Endodermal cell (in vitro differentiated cells): ENCODE data around the gene CHST11. TPM values are rescaled to one million over a fixed set of nuclear protein-coding genes. Genes with fewer than 3 reads are reported as not detected.

Source experiments
- DNase-seq: peaks from one replicate; pipeline ENCODE4 v3.0.0-alpha.2; 2017
- H3K27ac ChIP-seq: 2 replicates; pipeline ENCODE4 v1.5.1; 2013; ENCODE audit warnings: mild to moderate bottlenecking, low read depth, low read length, moderate library complexity
- H3K27me3 ChIP-seq: 2 replicates; pipeline ENCODE4 v1.6.1; 2013; ENCODE audit warnings: mild to moderate bottlenecking, low read length, moderate library complexity; ENCODE audit not compliant: insufficient read depth, control insufficient read depth, poor library complexity, severe bottlenecking
- H3K36me3 ChIP-seq: 2 replicates; pipeline ENCODE4 v1.7.0; 2013; ENCODE audit warnings: mild to moderate bottlenecking, low read length, moderate library complexity; ENCODE audit not compliant: control insufficient read depth, insufficient read depth
- H3K4me1 ChIP-seq: one replicate; pipeline ENCODE4 v1.7.0; 2013; ENCODE audit warnings: low read length; ENCODE audit not compliant: control insufficient read depth, insufficient read depth
- H3K4me3 ChIP-seq: 2 replicates; pipeline ENCODE4 v1.5.1; 2013; ENCODE audit warnings: mild to moderate bottlenecking, low read length, moderate library complexity
- H3K9ac ChIP-seq: 2 replicates; pipeline ENCODE4 v1.6.1; 2013; ENCODE audit warnings: mild to moderate bottlenecking, low read length, moderate library complexity; ENCODE audit not compliant: poor library complexity, severe bottlenecking; ENCODE audit errors: extremely low read depth
- H3K9me3 ChIP-seq: 2 replicates; pipeline ENCODE4 v1.6.1; 2013; ENCODE audit warnings: mild to moderate bottlenecking, low read length, moderate library complexity; ENCODE audit not compliant: control insufficient read depth
- H3K27ac Mint-ChIP-seq: 2 replicates; pipeline ENCODE4 v1.8.0; 2020; ENCODE audit warnings: mixed read lengths
- H3K27me3 Mint-ChIP-seq: 2 replicates; pipeline ENCODE4 v1.8.0; 2021; ENCODE audit warnings: mild to moderate bottlenecking, mixed read lengths; ENCODE audit not compliant: insufficient read depth
- H3K36me3 Mint-ChIP-seq: 2 replicates; pipeline ENCODE4 v1.8.0; 2020; ENCODE audit warnings: low read depth, mixed read lengths
- H3K4me1 Mint-ChIP-seq: 2 replicates; pipeline ENCODE4 v1.8.0; 2020; ENCODE audit warnings: mixed read lengths
- H3K4me3 Mint-ChIP-seq: 2 replicates; pipeline ENCODE4 v1.8.0; 2020; ENCODE audit warnings: mild to moderate bottlenecking, moderate library complexity, mixed read lengths
- H3K9me3 Mint-ChIP-seq: 2 replicates; pipeline ENCODE4 v1.8.0; 2020; ENCODE audit warnings: mild to moderate bottlenecking, mixed read lengths
- WGBS, 2 experiments: methylation state at CpG; one replicate each; pipeline versions ENCODE4 v1.1.5 to v1.1.7; 2013; ENCODE audit warnings: missing lambda C conversion rate in 2 of 2, mixed read lengths in 1 of 2; ENCODE audit not compliant: insufficient coverage in 1 of 2, insufficient read length in 1 of 2; 5-methylcytosine and 5-hydroxymethylcytosine counted together
- total RNA-seq, 2 donors: library from RNA; stranded (reverse); fragmentation: NEBNext Ultra II Directional in 1 of 2; extraction: Animal tissue kit (Norgen Biotek cat#: 25700) in 1 of 2; gene quantifications; 2 replicates in 1 of 2; 3 replicates in 1 of 2; pipeline ENCODE4 v1.2.1, GENCODE V29; 2021
- TF ChIP-seq, protein P1 (sequence below): fragments of 200-600 bp; sonication (generic); conservative IDR thresholded peaks from 2 replicates; pipeline ENCODE4 v1.5.0; 2021; ENCODE audit warnings: antibody characterized with exemption, mild to moderate bottlenecking

CHST11 gene
- total RNA-seq, 2 donors from 2014 or later, result 30.7 to 36.2 TPM

DNA sequence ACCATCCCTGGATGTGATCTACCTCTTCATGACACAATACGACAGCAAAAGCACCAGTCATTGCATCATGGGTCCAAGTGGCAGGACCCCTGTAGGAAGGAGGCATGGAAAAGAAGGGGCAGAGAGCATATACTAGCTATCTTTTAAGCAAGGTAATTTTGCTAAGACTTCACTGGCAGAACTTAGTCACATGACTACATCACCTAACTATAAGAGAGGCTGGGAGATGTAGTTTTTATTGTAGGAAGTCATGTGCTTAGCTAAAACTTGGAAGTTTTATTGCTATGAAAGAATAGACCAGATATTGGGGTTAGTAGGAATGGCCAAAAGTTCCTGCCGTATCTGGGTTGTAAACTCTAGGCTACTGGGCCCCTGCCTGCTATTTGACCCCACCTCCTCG lies 18.6 kb upstream of the CHST11 start:
- no peak overlapping the region for H3K27ac Mint-ChIP-seq

DNA sequence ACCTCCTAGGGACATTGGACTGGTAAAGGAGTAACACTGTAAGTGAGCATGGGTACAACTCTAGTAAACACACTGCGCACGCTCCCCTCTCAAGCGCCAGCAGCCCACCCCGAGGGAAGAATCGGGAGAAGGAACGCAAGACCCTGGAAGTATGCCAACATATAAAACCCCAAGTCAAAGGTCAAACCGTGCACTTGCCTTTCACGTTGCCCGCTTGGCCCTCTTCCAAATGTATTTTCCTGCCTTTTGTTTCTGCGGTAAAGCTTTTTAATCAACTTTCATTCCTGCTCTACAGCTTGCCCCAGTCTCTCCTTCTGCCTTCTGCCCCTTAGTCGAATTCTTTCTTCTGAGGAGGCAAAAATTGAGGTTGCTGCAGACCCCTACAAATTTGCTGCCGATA lies 17.6 kb upstream of the CHST11 start:
- Mint-ChIP-seq H3K27ac (no peak overlapping the region), H3K4me1 (no peaks in the 10 kb centered on the region), H3K9me3 (no peaks in the 10 kb centered on the region), H3K27me3 (peaks cover 10% of the 10 kb centered on the region), H3K36me3 (no peaks in the 10 kb centered on the region), H3K4me3 (no peak overlapping the region)
- TF ChIP-seq, protein P1, sequence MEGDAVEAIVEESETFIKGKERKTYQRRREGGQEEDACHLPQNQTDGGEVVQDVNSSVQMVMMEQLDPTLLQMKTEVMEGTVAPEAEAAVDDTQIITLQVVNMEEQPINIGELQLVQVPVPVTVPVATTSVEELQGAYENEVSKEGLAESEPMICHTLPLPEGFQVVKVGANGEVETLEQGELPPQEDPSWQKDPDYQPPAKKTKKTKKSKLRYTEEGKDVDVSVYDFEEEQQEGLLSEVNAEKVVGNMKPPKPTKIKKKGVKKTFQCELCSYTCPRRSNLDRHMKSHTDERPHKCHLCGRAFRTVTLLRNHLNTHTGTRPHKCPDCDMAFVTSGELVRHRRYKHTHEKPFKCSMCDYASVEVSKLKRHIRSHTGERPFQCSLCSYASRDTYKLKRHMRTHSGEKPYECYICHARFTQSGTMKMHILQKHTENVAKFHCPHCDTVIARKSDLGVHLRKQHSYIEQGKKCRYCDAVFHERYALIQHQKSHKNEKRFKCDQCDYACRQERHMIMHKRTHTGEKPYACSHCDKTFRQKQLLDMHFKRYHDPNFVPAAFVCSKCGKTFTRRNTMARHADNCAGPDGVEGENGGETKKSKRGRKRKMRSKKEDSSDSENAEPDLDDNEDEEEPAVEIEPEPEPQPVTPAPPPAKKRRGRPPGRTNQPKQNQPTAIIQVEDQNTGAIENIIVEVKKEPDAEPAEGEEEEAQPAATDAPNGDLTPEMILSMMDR, result no peak
- no peak overlapping the region for H3K4me3 ChIP-seq
- H3K4me1 ChIP-seq, result no peaks in the 10 kb centered on the region
- H3K9me3 ChIP-seq, result no peaks in the 10 kb centered on the region
- no peaks in the 10 kb centered on the region for H3K36me3 ChIP-seq
- no peak overlapping the region for H3K27ac ChIP-seq
- H3K9ac ChIP-seq, result no peak overlapping the region
- no peaks in the 10 kb centered on the region for H3K27me3 ChIP-seq
- 93 to 97% methylated on average over 11 to 12 of the region's 12 CpGs for WGBS, 2 experiments
- no peak for DNase-seq

More for the DNA sequence above, 18.6 kb upstream of the CHST11 start:
- Histone ChIP-seq H3K4me3 (no peak overlapping the region), H3K36me3 (no peaks in the 10 kb centered on the region), H3K27me3 (no peaks in the 10 kb centered on the region), H3K9ac (no peak overlapping the region), H3K27ac (no peak overlapping the region), H3K9me3 (no peaks in the 10 kb centered on the region), H3K4me1 (no peaks in the 10 kb centered on the region)
- 78 to 80% methylated on average over 2 to 3 of the region's 3 CpGs for WGBS, 2 experiments
- TF ChIP-seq, protein P1, result no peak
- Mint-ChIP-seq H3K4me1 (no peaks in the 10 kb centered on the region), H3K36me3 (no peaks in the 10 kb centered on the region), H3K9me3 (no peaks in the 10 kb centered on the region), H3K4me3 (no peak overlapping the region), H3K27me3 (peaks cover 9% of the 10 kb centered on the region)
- DNase-seq, result no peak

DNA sequence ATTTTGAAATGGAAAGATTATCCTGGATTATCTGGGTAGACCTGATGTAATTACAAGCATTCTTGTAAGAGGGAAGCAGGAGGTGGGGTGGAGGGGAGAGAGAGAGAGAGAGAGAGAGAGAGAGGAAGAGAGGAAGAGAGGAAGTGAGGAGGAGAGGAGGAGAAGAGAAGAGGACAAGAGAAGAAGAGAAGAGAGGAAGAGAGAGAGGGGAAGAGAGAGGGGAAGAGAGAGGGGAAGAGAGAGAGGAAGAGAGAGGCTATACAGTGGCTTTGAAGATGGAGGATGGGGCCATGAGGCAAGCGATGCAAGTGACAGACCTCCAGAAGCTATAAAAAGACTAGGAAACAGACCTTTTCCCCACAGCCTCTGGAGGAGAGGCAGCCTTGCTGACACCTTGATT lies 13.7 kb upstream of the CHST11 start:
- H3K36me3 ChIP-seq, result no peaks in the 10 kb centered on the region
- no peaks in the 10 kb centered on the region for H3K9me3 ChIP-seq
- WGBS, 2 experiments, result 100% methylated on average over 1 of the region's 1 CpG
- H3K27me3 ChIP-seq, result no peaks in the 10 kb centered on the region
- Mint-ChIP-seq H3K4me1 (no peaks in the 10 kb centered on the region), H3K27me3 (peaks cover 7% of the 10 kb centered on the region), H3K36me3 (no peaks in the 10 kb centered on the region), H3K4me3 (no peak overlapping the region), H3K9me3 (no peaks in the 10 kb centered on the region), H3K27ac (no peak overlapping the region)
- no peaks in the 10 kb centered on the region for H3K4me1 ChIP-seq
- no peak overlapping the region for H3K27ac ChIP-seq
- no peak overlapping the region for H3K9ac ChIP-seq
- DNase-seq, result no peak
- no peak overlapping the region for H3K4me3 ChIP-seq
- TF ChIP-seq, protein P1, result no peak
